Fibroblast of lung (primary cell): Measurements from ENCODE around the gene ARHGAP5. TPM values are rescaled to one million over a fixed set of nuclear protein-coding genes. Genes with fewer than 3 reads are reported as not detected.

Source experiments
- DNase-seq, 2 donors: peaks; one replicate each; pipeline versions ENCODE4 v3.0.0 to v3.0.0-alpha.2; 2010; ENCODE audit warnings: low read depth in 2 of 2
- H2AFZ ChIP-seq: 2 replicates; pipeline ENCODE4 v1.5.1; 2012; ENCODE audit warnings: low read length, control low read depth, inconsistent platforms
- H3K27ac ChIP-seq: 2 replicates; pipeline ENCODE4 v1.5.1; 2011; ENCODE audit warnings: low read length, control low read depth; ENCODE audit not compliant: insufficient read depth
- H3K27me3 ChIP-seq: 2 replicates; pipeline ENCODE4 v1.5.1; 2011; ENCODE audit warnings: mild to moderate bottlenecking, low read length; ENCODE audit not compliant: control insufficient read depth, insufficient read depth
- H3K36me3 ChIP-seq: 2 replicates; pipeline ENCODE4 v1.5.1; 2011; ENCODE audit warnings: low read length; ENCODE audit not compliant: control insufficient read depth, insufficient read depth
- H3K4me1 ChIP-seq: 2 replicates; pipeline ENCODE4 v1.5.1; 2011; ENCODE audit warnings: low read length; ENCODE audit not compliant: control insufficient read depth, insufficient read depth; ENCODE audit errors: extremely low read depth
- H3K4me2 ChIP-seq: 2 replicates; pipeline ENCODE4 v1.5.1; 2011; ENCODE audit warnings: low read length, control low read depth; ENCODE audit not compliant: insufficient read depth; ENCODE audit errors: extremely low read depth
- H3K4me3 ChIP-seq, 4 experiments: fragments of 200-600 bp in 1 of 4; sonication (generic) in 1 of 4; replicated peaks in 1 of 4; 2 replicates each; pipeline ENCODE4 v1.5.1; 2011 to 2016; ENCODE audit warnings: low read length in 4 of 4, low read depth in 3 of 4, mild to moderate bottlenecking in 3 of 4, control low read depth in 2 of 4, inconsistent platforms in 1 of 4, mixed read lengths in 1 of 4; ENCODE audit not compliant: insufficient read depth in 1 of 4; ENCODE audit errors: control extremely low read depth in 1 of 4
- H3K79me2 ChIP-seq: 2 replicates; pipeline ENCODE4 v1.5.1; 2012; ENCODE audit warnings: mild to moderate bottlenecking, low read length, inconsistent platforms; ENCODE audit not compliant: control insufficient read depth, insufficient read depth
- H3K9ac ChIP-seq: 2 replicates; pipeline ENCODE4 v1.5.1; 2011; ENCODE audit warnings: mild to moderate bottlenecking, low read length, control low read depth; ENCODE audit not compliant: insufficient read depth
- H3K9me3 ChIP-seq: 2 replicates; pipeline ENCODE4 v1.5.1; 2012; ENCODE audit warnings: low read depth, low read length; ENCODE audit not compliant: control insufficient read depth, insufficient read depth
- H4K20me1 ChIP-seq: 2 replicates; pipeline ENCODE4 v1.5.1; 2011; ENCODE audit warnings: low read length; ENCODE audit not compliant: control insufficient read depth, insufficient read depth; ENCODE audit errors: extremely low read depth
- EZH2 ChIP-seq: IDR thresholded peaks from 2 replicates; pipeline ENCODE4 v1.5.1; 2012; ENCODE audit warnings: low read length, control low read depth, mild to moderate bottlenecking; ENCODE audit errors: missing control alignments
- polyA plus RNA-seq, 2 donors: library from polyadenylated mRNA; depleted of rRNA in 1 of 2; stranded (reverse) in 1 of 2; unstranded in 1 of 2; fragments of >200 nt; gene quantifications; 2 replicates each; pipeline ENCODE4 v1.2.1, GENCODE V29; 2011 to 2012; ENCODE audit warnings: missing spikeins in 1 of 2
- total RNA-seq: library from RNA; depleted of rRNA; stranded (reverse); fragments of >200 nt; gene quantifications from 2 replicates; pipeline ENCODE4 v1.2.1, GENCODE V29; 2014
- TF ChIP-seq, protein P1 (sequence below), 2 donors: IDR thresholded peaks in 1 of 2; conservative IDR thresholded peaks in 1 of 2; 1 replicate in 1 of 2; 2 replicates in 1 of 2; pipeline ENCODE4 v1.5.1; 2011 to 2012; ENCODE audit warnings: low read length in 2 of 2, control low read depth in 1 of 2, inconsistent platforms in 1 of 2, low read depth in 1 of 2, mild to moderate bottlenecking in 1 of 2

Gene ARHGAP5
- total and polyA plus RNA-seq, 2 donors (not counting 1 experiment from before 2014, with no cell fraction given): 37.0 to 68.4 TPM

- H3K4me1 ChIP-seq: no peaks in the 10 kb centered on the region
- H3K9ac ChIP-seq: no peak overlapping the region
- H2AFZ ChIP-seq: no peak overlapping the region
- peak; percentile 24 to 29 for DNase-seq
- no peaks in the 10 kb centered on the region for H4K20me1 ChIP-seq
- H3K79me2 ChIP-seq: no peaks in the 10 kb centered on the region
- no peak for TF ChIP-seq EZH2
- TF ChIP-seq, protein P1, sequence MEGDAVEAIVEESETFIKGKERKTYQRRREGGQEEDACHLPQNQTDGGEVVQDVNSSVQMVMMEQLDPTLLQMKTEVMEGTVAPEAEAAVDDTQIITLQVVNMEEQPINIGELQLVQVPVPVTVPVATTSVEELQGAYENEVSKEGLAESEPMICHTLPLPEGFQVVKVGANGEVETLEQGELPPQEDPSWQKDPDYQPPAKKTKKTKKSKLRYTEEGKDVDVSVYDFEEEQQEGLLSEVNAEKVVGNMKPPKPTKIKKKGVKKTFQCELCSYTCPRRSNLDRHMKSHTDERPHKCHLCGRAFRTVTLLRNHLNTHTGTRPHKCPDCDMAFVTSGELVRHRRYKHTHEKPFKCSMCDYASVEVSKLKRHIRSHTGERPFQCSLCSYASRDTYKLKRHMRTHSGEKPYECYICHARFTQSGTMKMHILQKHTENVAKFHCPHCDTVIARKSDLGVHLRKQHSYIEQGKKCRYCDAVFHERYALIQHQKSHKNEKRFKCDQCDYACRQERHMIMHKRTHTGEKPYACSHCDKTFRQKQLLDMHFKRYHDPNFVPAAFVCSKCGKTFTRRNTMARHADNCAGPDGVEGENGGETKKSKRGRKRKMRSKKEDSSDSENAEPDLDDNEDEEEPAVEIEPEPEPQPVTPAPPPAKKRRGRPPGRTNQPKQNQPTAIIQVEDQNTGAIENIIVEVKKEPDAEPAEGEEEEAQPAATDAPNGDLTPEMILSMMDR (conservative IDR thresholded peaks at IDR 0.05 in 1 of 2, IDR thresholded peaks at IDR 0.05 in 1 of 2; ENCODE audit: low read depth in 1 of 2, low read length in 2 of 2): no peak
- H3K27ac ChIP-seq: no peak overlapping the region
- H3K4me3 ChIP-seq: no peak overlapping the region
- no peaks in the 10 kb centered on the region for H3K9me3 ChIP-seq
- no peaks in the 10 kb centered on the region for H3K27me3 ChIP-seq
- H3K4me2 ChIP-seq: no peak overlapping the region
- no peaks in the 10 kb centered on the region for H3K36me3 ChIP-seq
Measured at GRCh38 chr14:32038876-32039275, 38.2 kb upstream of the ARHGAP5 start.

- Histone ChIP-seq H3K9me3 (no peaks in the 10 kb centered on the region), H3K4me1 (no peaks in the 10 kb centered on the region), H3K4me2 (no peak overlapping the region), H3K79me2 (no peaks in the 10 kb centered on the region), H3K27ac (no peak overlapping the region), H3K9ac (no peak overlapping the region), H3K4me3 (no peak overlapping the region), H3K36me3 (no peaks in the 10 kb centered on the region), H4K20me1 (no peaks in the 10 kb centered on the region), H2AFZ (no peak overlapping the region), H3K27me3 (no peaks in the 10 kb centered on the region)
- TF ChIP-seq, protein P1 (conservative IDR thresholded peaks at IDR 0.05 in 1 of 2, IDR thresholded peaks at IDR 0.05 in 1 of 2; ENCODE audit: low read depth in 1 of 2, low read length in 2 of 2): no peak
- no peak for TF ChIP-seq EZH2
- DNase-seq: no peak
Measured at GRCh38 chr14:32039401-32040030, 37.6 kb upstream of the ARHGAP5 start.

DNA sequence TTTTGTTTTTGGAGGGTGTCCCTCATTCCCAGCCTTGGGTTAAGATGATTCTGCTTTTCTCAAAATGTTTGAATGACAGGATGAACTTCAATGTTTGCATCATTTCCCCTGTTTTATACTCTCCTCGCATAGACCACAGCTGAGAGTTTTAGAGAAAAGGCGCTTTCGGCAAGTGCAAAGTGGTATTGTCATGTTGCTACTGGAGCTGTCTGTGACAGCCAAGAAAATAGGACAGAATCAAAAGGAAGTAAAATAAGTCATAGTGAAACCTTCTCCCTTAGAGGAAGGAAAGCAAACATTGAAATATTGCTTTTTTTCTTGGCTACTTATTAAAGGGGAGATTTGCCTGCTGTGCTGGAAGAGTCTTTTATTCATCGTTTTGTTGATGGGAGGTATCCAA is 33.5 kb upstream of the ARHGAP5 start:
- no peak for TF ChIP-seq EZH2
- TF ChIP-seq, protein P1 (conservative IDR thresholded peaks at IDR 0.05 in 1 of 2, IDR thresholded peaks at IDR 0.05 in 1 of 2; ENCODE audit: low read depth in 1 of 2, low read length in 2 of 2): no peak
- H3K9me3 ChIP-seq: no peaks in the 10 kb centered on the region

More for the DNA sequence above, 33.5 kb upstream of the ARHGAP5 start:
- Histone ChIP-seq H3K9ac (no peak overlapping the region), H4K20me1 (no peaks in the 10 kb centered on the region), H2AFZ (no peak overlapping the region), H3K4me2 (no peak overlapping the region), H3K79me2 (no peaks in the 10 kb centered on the region), H3K4me1 (no peaks in the 10 kb centered on the region), H3K27ac (no peak overlapping the region), H3K36me3 (no peaks in the 10 kb centered on the region), H3K4me3 (no peak overlapping the region), H3K27me3 (no peaks in the 10 kb centered on the region)
- DNase-seq: no peak
